ENCODE results near the gene LRRC55.

DNA sequence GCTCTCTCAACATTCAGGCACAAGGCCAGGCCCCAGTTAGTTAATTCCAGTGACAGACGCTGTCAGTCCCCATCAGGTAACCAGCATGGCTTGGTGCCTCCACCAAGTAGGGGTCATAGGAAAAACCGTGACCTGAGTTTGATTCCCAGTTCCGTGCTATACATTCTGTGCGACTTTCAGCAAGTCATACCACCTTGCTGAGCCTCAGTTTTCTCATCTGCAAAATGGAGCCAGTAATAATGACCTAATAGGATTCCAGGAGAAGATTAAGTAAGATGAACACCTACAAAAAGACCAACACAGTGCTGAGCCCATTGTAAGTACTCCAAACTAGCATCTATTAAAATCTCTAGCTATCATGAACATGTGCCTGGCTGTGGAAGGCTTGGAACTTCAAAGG lies 24.8 kb upstream of the LRRC55 start:
- no peak for TF ChIP-seq CTCF (IDR thresholded peaks at IDR 0.05)
- TF ChIP-seq POLR2A (IDR thresholded peaks at IDR 0.05) = no peak
- TF ChIP-seq POLR2AphosphoS5 (IDR thresholded peaks at IDR 0.05) = no peak

Data from upper lobe of left lung (tissue), 4 donors.